ENCODE results near the gene PPP6R2.
A peak's percentile ranks its signal among the peaks of the same experiment; 100 is the strongest.
"Not testable (repeated sequence)": the region's sequence is repeated elsewhere in the genome, so short reads cannot be mapped to it uniquely, and the experiment has no call there.

PPP6R2 gene

DNA sequence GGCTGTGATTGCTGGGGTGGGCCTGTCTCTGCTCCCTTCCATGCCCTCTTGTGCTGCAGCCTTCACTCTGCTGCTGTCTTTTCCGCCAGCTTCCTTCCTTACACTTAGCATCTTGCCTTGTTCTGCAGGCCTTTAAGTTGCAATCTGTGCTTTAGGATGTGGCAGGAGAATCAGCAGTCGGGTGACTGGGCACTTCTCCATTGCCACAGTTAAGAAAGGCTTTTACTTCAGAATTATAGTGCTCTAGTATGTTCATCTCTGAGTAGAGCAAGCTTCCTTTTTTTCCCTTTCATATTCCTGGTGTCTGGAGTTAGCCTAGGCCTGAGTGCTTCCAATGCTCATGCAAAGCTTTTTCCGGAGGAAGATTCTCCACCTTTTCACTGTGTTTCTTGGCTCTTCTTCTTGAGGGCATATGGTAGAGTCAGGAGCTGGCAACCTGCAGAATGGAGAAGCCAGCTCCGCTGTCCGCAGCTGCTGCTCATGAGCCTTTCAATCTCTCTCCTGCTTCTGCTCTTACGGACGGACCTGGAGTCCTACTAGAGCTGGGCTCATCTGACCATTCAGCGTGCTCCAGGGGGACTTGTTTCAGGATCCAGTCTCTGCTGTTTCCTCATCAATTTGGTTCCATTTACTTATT is 20.2 kb downstream of the PPP6R2 start:
- POLR2A ChIA-PET: interaction anchor here (0.6 to 0.8 kb wide), 2 partner anchors 11 to 87 kb away, joined by 3 to 4 read pairs; no protein-coding TSS in a partner anchor
- peaks cover 0 to 30% (median 17%) of the 10 kb centered on the region in 4 experiments for H3K36me3 ChIP-seq (ENCODE audit: control insufficient read depth in 4 of 4, insufficient read depth in 4 of 4, low read length in 3 of 4)

DNA sequence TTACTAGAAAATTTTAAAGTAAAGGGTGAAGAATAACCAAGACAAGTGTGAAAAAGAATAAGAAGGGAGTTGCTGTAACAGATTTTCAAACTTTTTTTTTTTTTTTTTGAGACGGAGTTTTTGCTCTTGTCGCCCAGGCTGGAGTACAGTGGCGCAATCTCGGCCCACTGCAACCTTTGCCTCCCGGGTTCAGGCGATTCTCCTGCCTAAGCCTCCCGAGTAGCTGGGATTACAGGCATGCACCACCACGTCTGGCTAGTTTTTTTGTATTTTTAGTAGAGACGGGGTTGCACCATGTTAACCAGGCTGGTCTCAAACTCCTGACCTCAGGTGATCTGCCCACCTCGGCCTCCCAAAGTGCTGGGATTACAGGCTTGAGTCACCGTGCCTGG is 20.7 kb downstream of the PPP6R2 start:
- H3K27me3 ChIP-seq (replicated peaks in 2 of 5; ENCODE audit: control insufficient read depth in 4 of 5, insufficient read depth in 5 of 5, low read length in 4 of 5); DNase-seq; H3K9me3 ChIP-seq (ENCODE audit: control extremely low read depth in 1 of 5, control insufficient read depth in 4 of 5, insufficient read depth in 2 of 5, low read depth in 1 of 5, low read length in 4 of 5); H3K27ac ChIP-seq (ENCODE audit: insufficient read depth in 1 of 2, low read depth in 1 of 2, low read length in 2 of 2, poor library complexity in 1 of 2, severe bottlenecking in 2 of 2); H3K4me3 ChIP-seq (ENCODE audit: control insufficient read depth in 1 of 7, extremely low read depth in 1 of 7, insufficient read depth in 4 of 7, low read depth in 2 of 7, low read length in 6 of 7): not testable (repeated sequence)
- WGBS (ENCODE audit: insufficient coverage): 97% methylated on average over 10 of the region's 11 CpGs
- H3K36me3 ChIP-seq (ENCODE audit: control insufficient read depth in 4 of 4, insufficient read depth in 4 of 4, low read length in 3 of 4): peaks cover 2 to 33% (median 19%) of the 10 kb centered on the region in 4 experiments
- POLR2A ChIA-PET: interaction anchor here (0.5 kb wide), 1 partner anchor 8 kb away, joined by 3 read pairs; no protein-coding TSS in a partner anchor
- peaks cover 0 to 13% (median 4%) of the 10 kb centered on the region in 4 experiments for H3K4me1 ChIP-seq (ENCODE audit: control extremely low read depth in 1 of 4, control insufficient read depth in 4 of 4, insufficient read depth in 4 of 4, low read length in 3 of 4)
- CTCF ChIA-PET: interaction anchor here (1.2 to 1.6 kb wide), 2 partner anchors 21 to 113 kb away, joined by 3 read pairs; partner anchors contain the start of gene HDAC10

More for the DNA sequence above, 20.2 kb downstream of the PPP6R2 start:
- peaks cover 0 to 13% (median 4%) of the 10 kb centered on the region in 4 experiments for H3K4me1 ChIP-seq (ENCODE audit: control extremely low read depth in 1 of 4, control insufficient read depth in 4 of 4, insufficient read depth in 4 of 4, low read length in 3 of 4)
- no peak overlapping the region for H3K4me3 ChIP-seq (ENCODE audit: control insufficient read depth in 1 of 7, extremely low read depth in 1 of 7, insufficient read depth in 4 of 7, low read depth in 2 of 7, low read length in 6 of 7)
- peaks cover 0 to 3% (median 0%) of the 10 kb centered on the region in 5 experiments for H3K9me3 ChIP-seq (ENCODE audit: control extremely low read depth in 1 of 5, control insufficient read depth in 4 of 5, insufficient read depth in 2 of 5, low read depth in 1 of 5, low read length in 4 of 5)
- CTCF ChIA-PET: interaction anchor here (0.9 to 1.6 kb wide), 6 partner anchors 8 to 113 kb away, joined by 3 read pairs; partner anchors contain the start of gene HDAC10
- DNase-seq: peak in 2 of 3 donors; percentile 52 to 58
- no peak overlapping the region for H3K27ac ChIP-seq (ENCODE audit: insufficient read depth in 1 of 2, low read depth in 1 of 2, low read length in 2 of 2, poor library complexity in 1 of 2, severe bottlenecking in 2 of 2)
- WGBS (ENCODE audit: insufficient coverage): 78% methylated on average over 6 of the region's 8 CpGs
- H3K27me3 ChIP-seq (replicated peaks in 2 of 5; ENCODE audit: control insufficient read depth in 4 of 5, insufficient read depth in 5 of 5, low read length in 4 of 5): no peaks in the 10 kb centered on the region

DNA sequence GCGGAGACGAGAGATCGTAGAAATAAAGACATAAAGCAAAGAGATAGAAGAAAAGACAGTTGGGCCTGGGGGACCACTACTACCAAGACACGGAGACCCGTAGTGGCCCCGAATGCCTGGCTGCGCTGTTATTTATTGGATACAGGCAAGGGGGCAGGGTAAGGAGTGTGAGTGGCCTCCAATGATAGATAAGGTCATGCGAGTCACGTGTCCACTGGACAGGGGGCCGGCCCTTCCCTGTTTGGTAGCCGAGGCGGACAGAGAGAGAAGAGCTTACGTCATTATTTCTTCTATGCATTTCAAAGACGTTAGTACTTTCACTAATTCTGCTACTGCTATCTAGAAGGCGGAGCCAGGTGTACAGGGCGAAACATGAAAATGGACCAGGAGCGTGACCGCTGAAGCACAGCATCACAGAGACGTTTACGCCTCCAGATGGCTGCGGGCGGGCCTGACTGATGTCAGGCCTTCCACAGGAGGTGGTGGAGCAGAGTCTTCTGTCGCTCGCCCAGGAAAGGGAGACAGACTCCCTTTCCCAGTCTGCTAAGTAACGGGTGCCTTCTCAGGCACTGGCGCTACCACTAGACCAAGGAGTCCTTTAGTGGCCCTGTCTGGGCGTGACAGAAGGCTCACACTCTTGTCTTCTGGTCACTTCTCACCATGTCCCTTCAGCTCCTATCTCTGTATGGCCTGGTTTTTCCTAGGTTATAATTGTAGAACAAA is 24.8 kb downstream of the PPP6R2 start:
- no peaks in the 10 kb centered on the region for H3K27me3 ChIP-seq (replicated peaks in 2 of 5; ENCODE audit: control insufficient read depth in 4 of 5, insufficient read depth in 5 of 5, low read length in 4 of 5)
- ChIA-PET CTCF (interaction anchor here (1.1 to 2.5 kb wide), 6 partner anchors 15 to 117 kb away, joined by 3 to 8 read pairs (median 4); partner anchors contain the start of gene HDAC10), POLR2A (no interaction called here)
- H3K36me3 ChIP-seq (ENCODE audit: control insufficient read depth in 4 of 4, insufficient read depth in 4 of 4, low read length in 3 of 4): peaks cover 2 to 18% (median 12%) of the 10 kb centered on the region in 4 experiments
- no peaks in the 10 kb centered on the region for H3K9me3 ChIP-seq (ENCODE audit: control extremely low read depth in 1 of 5, control insufficient read depth in 4 of 5, insufficient read depth in 2 of 5, low read depth in 1 of 5, low read length in 4 of 5)
- H3K4me3 ChIP-seq (ENCODE audit: control insufficient read depth in 1 of 7, extremely low read depth in 1 of 7, insufficient read depth in 4 of 7, low read depth in 2 of 7, low read length in 6 of 7): no peak overlapping the region
- no peaks in the 10 kb centered on the region for H3K4me1 ChIP-seq (ENCODE audit: control extremely low read depth in 1 of 4, control insufficient read depth in 4 of 4, insufficient read depth in 4 of 4, low read length in 3 of 4)
- no peak overlapping the region for H3K27ac ChIP-seq (ENCODE audit: insufficient read depth in 1 of 2, low read depth in 1 of 2, low read length in 2 of 2, poor library complexity in 1 of 2, severe bottlenecking in 2 of 2)
- WGBS (ENCODE audit: insufficient coverage): 97% methylated on average over 24 of the region's 27 CpGs
- DNase-seq: no peak

DNA sequence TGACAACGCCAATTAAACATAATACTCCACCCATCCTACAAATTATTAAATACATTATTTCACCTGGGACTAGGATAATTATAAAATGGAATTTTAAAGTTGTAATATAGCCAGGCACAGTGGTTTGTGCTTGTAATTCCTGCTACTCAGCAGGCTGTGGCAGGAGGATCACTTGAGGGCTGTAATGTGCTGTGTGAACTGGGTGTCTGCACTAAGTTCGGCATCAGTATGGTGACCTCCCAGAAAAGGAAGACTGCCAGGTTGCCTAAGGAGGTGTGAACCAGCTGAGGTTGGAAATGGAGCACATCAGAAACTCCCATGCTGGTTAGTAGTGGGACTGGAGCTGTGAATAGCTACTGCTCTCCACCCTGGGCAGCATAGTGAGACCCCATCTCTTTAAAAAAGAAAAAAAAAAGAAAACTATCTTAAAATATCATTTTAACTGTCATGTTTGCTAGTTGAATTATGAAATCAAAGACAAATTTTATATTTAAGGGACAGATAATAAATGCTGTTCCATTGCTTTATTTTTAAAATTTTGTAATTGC is 28.0 kb downstream of the PPP6R2 start:
- ChIA-PET POLR2A (no interaction called here), CTCF (interaction anchor here (0.6 to 1.8 kb wide), 5 partner anchors 8 to 145 kb away, joined by 3 to 6 read pairs (median 3); partner anchors contain the start of gene HDAC10)
- WGBS (ENCODE audit: insufficient coverage): no CpG with 5 or more reads among the region's 2 CpGs

DNA sequence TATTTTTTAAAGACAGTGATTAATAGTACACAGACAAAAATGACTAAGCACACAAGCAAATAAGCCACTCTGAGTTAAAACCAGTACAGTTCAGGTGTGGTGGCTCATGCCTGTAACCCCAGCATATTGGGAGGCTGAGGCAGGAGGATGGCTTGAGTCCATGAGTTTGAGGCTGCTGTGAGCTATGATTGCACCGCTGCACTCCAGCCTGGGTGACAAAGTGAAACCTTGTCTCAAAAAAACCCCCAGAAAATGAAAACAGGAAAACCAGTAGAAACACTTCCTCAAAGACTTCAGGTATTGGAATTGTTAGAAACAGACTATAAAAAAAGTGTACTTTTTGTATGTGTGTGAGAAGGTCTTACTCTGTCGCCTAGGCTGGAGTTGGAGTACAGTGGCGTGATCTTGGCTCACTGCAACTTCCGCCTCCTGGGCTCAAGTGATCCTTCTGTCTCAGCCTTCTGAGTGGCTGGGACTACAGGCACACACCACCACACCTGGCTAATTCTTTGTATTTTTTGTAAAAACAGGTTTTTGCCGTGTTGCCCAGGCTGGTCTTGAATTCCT is 33.0 kb downstream of the PPP6R2 start:
- H3K36me3 ChIP-seq (ENCODE audit: control insufficient read depth in 4 of 4, insufficient read depth in 4 of 4, low read length in 3 of 4): peaks cover 2 to 39% (median 24%) of the 10 kb centered on the region in 4 experiments
- peaks cover 0 to 2% (median 0%) of the 10 kb centered on the region in 5 experiments for H3K9me3 ChIP-seq (ENCODE audit: control extremely low read depth in 1 of 5, control insufficient read depth in 4 of 5, insufficient read depth in 2 of 5, low read depth in 1 of 5, low read length in 4 of 5)
- H3K27ac ChIP-seq (ENCODE audit: insufficient read depth in 1 of 2, low read depth in 1 of 2, low read length in 2 of 2, poor library complexity in 1 of 2, severe bottlenecking in 2 of 2): peak overlapping the region; percentile 36 to 75
- peaks cover 0 to 18% (median 14%) of the 10 kb centered on the region in 4 experiments for H3K4me1 ChIP-seq (ENCODE audit: control extremely low read depth in 1 of 4, control insufficient read depth in 4 of 4, insufficient read depth in 4 of 4, low read length in 3 of 4)
- 13% methylated on average over 3 of the region's 5 CpGs for WGBS (ENCODE audit: insufficient coverage)
- DNase-seq: peak; percentile 32 to 72 (median 69)
- H3K4me3 ChIP-seq (ENCODE audit: control insufficient read depth in 1 of 7, extremely low read depth in 1 of 7, insufficient read depth in 4 of 7, low read depth in 2 of 7, low read length in 6 of 7): peak overlapping the region in 4 of 7 experiments; percentile 19 to 61 (median 34)
- CTCF ChIA-PET: interaction anchor here (1.0 to 2.5 kb wide), 2 partner anchors 10 to 25 kb away, joined by 3 to 13 read pairs; no protein-coding TSS in a partner anchor
- POLR2A ChIA-PET: no interaction called here
- no peaks in the 10 kb centered on the region for H3K27me3 ChIP-seq (replicated peaks in 2 of 5; ENCODE audit: control insufficient read depth in 4 of 5, insufficient read depth in 5 of 5, low read length in 4 of 5)

More for the DNA sequence above, 28.0 kb downstream of the PPP6R2 start:
- H3K9me3 ChIP-seq (ENCODE audit: control extremely low read depth in 1 of 5, control insufficient read depth in 4 of 5, insufficient read depth in 2 of 5, low read depth in 1 of 5, low read length in 4 of 5): no peaks in the 10 kb centered on the region
- H3K4me3 ChIP-seq (ENCODE audit: control insufficient read depth in 1 of 7, extremely low read depth in 1 of 7, insufficient read depth in 4 of 7, low read depth in 2 of 7, low read length in 6 of 7): no peak overlapping the region
- H3K4me1 ChIP-seq (ENCODE audit: control extremely low read depth in 1 of 4, control insufficient read depth in 4 of 4, insufficient read depth in 4 of 4, low read length in 3 of 4): peaks cover 0 to 14% (median 10%) of the 10 kb centered on the region in 4 experiments
- no peak for DNase-seq
- peaks cover 2 to 29% (median 18%) of the 10 kb centered on the region in 4 experiments for H3K36me3 ChIP-seq (ENCODE audit: control insufficient read depth in 4 of 4, insufficient read depth in 4 of 4, low read length in 3 of 4)
- no peak overlapping the region for H3K27ac ChIP-seq (ENCODE audit: insufficient read depth in 1 of 2, low read depth in 1 of 2, low read length in 2 of 2, poor library complexity in 1 of 2, severe bottlenecking in 2 of 2)
- no peaks in the 10 kb centered on the region for H3K27me3 ChIP-seq (replicated peaks in 2 of 5; ENCODE audit: control insufficient read depth in 4 of 5, insufficient read depth in 5 of 5, low read length in 4 of 5)

DNA sequence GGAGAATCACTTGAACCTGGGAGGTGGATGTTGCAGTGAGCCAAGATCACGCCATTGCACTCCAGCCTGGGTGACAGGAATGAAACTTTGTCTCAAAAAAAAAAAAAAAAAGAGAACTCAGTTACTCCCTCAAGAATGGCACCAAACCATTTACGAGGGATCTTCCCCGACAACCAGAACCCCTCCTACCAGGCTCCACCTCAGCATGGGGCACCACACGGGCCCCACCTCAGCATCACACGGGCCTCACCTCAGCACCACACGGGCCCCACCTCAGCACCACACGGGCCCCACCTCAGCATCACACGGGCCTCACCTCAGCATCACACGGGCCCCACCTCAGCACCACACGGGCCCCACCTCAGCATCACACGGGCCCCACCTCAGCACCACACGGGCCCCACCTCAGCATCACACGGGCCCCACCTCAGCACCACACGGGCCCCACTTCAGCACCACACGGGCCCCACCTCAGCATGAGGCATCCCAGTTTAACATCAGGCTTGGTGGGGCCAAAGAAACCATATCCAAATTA is 38.0 kb downstream of the PPP6R2 start:
- H3K4me3 ChIP-seq (ENCODE audit: control insufficient read depth in 1 of 7, extremely low read depth in 1 of 7, insufficient read depth in 4 of 7, low read depth in 2 of 7, low read length in 6 of 7); POLR2A ChIA-PET; H3K9me3 ChIP-seq (ENCODE audit: control extremely low read depth in 1 of 5, control insufficient read depth in 4 of 5, insufficient read depth in 2 of 5, low read depth in 1 of 5, low read length in 4 of 5); H3K27me3 ChIP-seq (replicated peaks in 2 of 5; ENCODE audit: control insufficient read depth in 4 of 5, insufficient read depth in 5 of 5, low read length in 4 of 5); H3K4me1 ChIP-seq (ENCODE audit: control extremely low read depth in 1 of 4, control insufficient read depth in 4 of 4, insufficient read depth in 4 of 4, low read length in 3 of 4); H3K27ac ChIP-seq (ENCODE audit: insufficient read depth in 1 of 2, low read depth in 1 of 2, low read length in 2 of 2, poor library complexity in 1 of 2, severe bottlenecking in 2 of 2); DNase-seq: not testable (repeated sequence)
- 100% methylated on average over 4 of the region's 15 CpGs for WGBS (ENCODE audit: insufficient coverage)
- peaks cover 2 to 23% (median 13%) of the 10 kb centered on the region in 4 experiments for H3K36me3 ChIP-seq (ENCODE audit: control insufficient read depth in 4 of 4, insufficient read depth in 4 of 4, low read length in 3 of 4)
- CTCF ChIA-PET: interaction anchor here (0.8 to 2.0 kb wide), 2 partner anchors 21 to 22 kb away, joined by 3 to 5 read pairs; no protein-coding TSS in a partner anchor
